Skeletal muscle satellite cell (primary cell): ENCODE results near the gene IQUB.
"Not testable (repeated sequence)": the region's sequence is repeated elsewhere in the genome, so short reads cannot be mapped to it uniquely, and the experiment has no call there.

Experiments used
- H3K27me3 ChIP-seq: 2 replicates; pipeline ENCODE4 v1.7.0; 2013; ENCODE audit warnings: low read length; ENCODE audit not compliant: control insufficient read depth, insufficient read depth
- H3K36me3 ChIP-seq: 2 replicates; pipeline ENCODE4 v1.7.0; 2013; ENCODE audit warnings: mild to moderate bottlenecking, control low read depth, low read length; ENCODE audit not compliant: insufficient read depth
- H3K4me1 ChIP-seq: 2 replicates; pipeline ENCODE4 v1.7.0; 2013; ENCODE audit warnings: low read length; ENCODE audit not compliant: control insufficient read depth, insufficient read depth
- H3K4me2 ChIP-seq: 2 replicates; pipeline ENCODE4 v1.7.0; 2013; ENCODE audit warnings: mild to moderate bottlenecking, low read length
- H3K4me3 ChIP-seq: 2 replicates; pipeline ENCODE4 v1.7.0; 2013; ENCODE audit warnings: low read length
- H3K9ac ChIP-seq: 2 replicates; pipeline ENCODE4 v1.7.0; 2013; ENCODE audit warnings: mild to moderate bottlenecking, low read depth, low read length, moderate library complexity
- H3K9me3 ChIP-seq: replicated peaks from 2 replicates; pipeline ENCODE4 v1.7.0; 2013; ENCODE audit warnings: mild to moderate bottlenecking, control low read depth, low read length

Gene IQUB

DNA sequence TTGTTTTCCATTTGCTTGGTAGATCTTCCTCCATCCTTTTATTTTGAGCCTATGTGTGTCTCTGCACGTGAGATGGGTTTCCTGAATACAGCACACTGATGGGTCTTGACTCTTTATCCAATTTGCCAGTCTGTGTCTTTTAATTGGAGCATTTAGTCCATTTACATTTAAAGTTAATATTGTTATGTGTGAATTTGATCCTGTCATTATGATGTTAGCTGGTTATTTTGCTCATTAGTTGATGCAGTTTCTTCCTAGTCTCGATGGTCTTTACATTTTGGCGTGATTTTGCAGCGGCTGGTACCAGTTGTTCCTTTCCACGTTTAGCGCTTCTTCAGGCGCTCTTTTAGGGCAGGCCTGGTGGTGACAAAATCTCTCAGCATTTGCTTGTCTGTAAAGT is 7.9 kb downstream of the IQUB start:
- not testable (repeated sequence) for H3K4me3 ChIP-seq, H3K4me1 ChIP-seq, H3K27me3 ChIP-seq, H3K36me3 ChIP-seq, H3K9ac ChIP-seq, H3K4me2 ChIP-seq, H3K9me3 ChIP-seq

DNA sequence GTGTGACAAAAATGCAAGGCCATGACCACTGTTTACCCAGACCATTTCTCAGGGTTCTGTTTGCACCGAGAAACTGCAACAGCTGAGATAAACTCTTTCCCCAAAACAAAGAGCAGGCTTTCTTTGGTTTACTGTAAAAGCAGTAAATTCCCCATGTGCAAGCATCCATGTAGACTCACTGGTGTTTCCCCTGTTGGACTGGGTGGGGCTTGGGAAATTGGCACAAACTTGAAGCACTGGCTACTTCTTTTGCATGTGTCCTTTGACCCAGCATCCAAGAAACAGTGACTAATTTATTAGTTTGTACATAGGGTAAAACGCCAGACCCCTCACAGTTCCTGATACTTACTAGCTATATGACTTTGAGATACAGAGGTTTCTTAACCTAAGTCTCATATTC is 12.3 kb downstream of the IQUB start:
- Histone ChIP-seq H3K4me3 (no peak overlapping the region), H3K36me3 (no peaks in the 10 kb centered on the region), H3K27me3 (no peaks in the 10 kb centered on the region), H3K4me1 (no peaks in the 10 kb centered on the region), H3K4me2 (no peak overlapping the region), H3K9me3 (no peaks in the 10 kb centered on the region), H3K9ac (no peak overlapping the region)

DNA sequence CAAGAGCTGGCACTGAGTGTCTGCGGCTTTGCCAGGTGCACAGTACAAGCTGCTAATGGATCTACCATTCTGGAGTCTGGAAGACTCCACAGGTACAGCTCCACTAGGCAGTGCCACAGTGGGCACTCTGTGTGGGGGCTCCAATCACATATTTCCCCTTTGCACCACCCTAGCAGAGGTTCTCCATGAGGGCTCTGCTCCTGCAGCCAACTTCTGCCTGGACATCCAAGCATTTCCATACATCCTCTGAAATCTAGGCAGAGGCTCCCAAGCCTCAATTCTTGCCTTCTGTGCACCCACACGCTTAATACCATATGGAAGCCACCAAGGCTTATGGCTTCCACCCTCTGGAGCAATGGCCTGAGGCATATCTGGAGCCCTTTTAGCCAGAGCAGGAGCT is 29.2 kb downstream of the IQUB start:
- H3K4me1 ChIP-seq: no peaks in the 10 kb centered on the region

DNA sequence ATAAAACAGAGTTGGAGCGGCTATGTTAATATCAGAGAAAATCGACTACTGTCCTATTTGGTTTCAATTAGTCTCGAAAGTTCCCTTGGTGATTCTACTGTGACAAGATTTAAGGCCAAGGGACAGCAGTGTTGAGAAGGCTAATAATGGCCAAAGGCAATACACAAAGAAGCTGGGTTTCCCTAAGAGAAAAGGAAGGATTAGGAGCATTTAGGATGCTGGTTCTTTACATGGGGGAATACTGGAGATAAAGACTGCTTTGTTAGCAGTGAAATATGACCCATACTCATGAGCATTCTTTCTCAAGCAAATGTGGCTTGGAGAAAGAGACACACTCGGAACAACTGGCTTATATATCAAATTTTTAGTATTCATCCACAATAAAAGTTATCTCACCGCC is 32.2 kb downstream of the IQUB start:
- Histone ChIP-seq H3K36me3 (no peaks in the 10 kb centered on the region), H3K9ac (no peak overlapping the region), H3K4me3 (no peak overlapping the region), H3K4me1 (no peaks in the 10 kb centered on the region), H3K4me2 (no peak overlapping the region), H3K9me3 (no peaks in the 10 kb centered on the region), H3K27me3 (no peaks in the 10 kb centered on the region)

More for the DNA sequence above, 29.2 kb downstream of the IQUB start:
- Histone ChIP-seq H3K9me3 (no peaks in the 10 kb centered on the region), H3K9ac (no peak overlapping the region), H3K27me3 (no peaks in the 10 kb centered on the region), H3K4me3 (no peak overlapping the region), H3K36me3 (no peaks in the 10 kb centered on the region), H3K4me2 (no peak overlapping the region)

DNA sequence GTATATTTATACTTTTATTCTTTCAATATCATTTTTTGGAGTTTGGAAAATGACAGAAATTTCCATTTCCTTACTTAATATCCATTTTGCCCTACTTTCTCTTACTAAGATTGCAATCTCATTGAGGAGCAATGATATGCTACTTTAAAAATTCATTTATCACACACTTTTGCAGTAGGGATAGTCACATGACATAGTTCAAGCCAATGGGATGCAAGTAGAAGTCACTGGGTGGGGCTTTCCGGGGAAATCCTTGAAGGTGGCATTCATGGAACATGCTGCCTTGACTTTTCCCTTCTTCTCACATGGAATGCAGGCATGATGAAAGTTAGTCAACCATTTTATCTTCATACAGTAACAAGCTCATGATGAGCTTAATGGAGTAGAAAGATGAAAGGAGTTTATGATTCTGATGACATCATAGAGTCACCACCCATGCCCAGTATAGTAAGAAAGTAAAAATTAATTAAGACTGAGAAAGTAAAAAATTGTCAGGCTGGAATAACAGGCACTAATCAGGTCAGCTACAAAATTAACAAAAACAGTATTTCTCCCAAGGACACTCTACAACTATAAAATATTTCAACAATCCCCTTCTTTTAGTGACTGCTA is 33.4 kb downstream of the IQUB start:
- H3K4me1 ChIP-seq: no peaks in the 10 kb centered on the region
- H3K27me3 ChIP-seq: no peaks in the 10 kb centered on the region
- no peaks in the 10 kb centered on the region for H3K36me3 ChIP-seq
- no peak overlapping the region for H3K9ac ChIP-seq
- no peak overlapping the region for H3K4me3 ChIP-seq
- no peak overlapping the region for H3K4me2 ChIP-seq
- H3K9me3 ChIP-seq: no peaks in the 10 kb centered on the region

GRCh38 chr7:123499211-123499970 is 35.0 kb downstream of the IQUB start:
- H3K27me3 ChIP-seq: no peaks in the 10 kb centered on the region
- no peaks in the 10 kb centered on the region for H3K4me1 ChIP-seq
- no peak overlapping the region for H3K4me2 ChIP-seq

DNA sequence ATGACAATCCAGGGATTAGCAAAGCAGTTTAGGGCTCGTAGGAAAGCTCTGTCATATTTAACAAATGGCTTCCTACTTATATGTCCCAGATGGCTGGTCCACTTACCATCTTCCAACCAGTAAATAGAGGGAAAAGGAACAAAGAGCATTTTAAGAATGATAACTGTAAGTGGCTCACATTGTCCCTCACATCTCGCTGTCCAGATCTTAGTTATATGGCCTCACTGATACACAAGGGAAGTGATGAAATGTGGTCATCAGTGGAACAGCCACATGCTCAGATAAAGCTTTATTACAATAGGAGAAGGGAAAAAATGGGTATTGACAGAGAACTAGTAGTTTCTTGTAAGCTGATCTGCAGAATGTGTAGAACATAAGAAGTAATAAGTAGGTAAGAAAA is 35.8 kb downstream of the IQUB start:
- no peaks in the 10 kb centered on the region for H3K36me3 ChIP-seq
- H3K9me3 ChIP-seq: no peaks in the 10 kb centered on the region
- no peaks in the 10 kb centered on the region for H3K4me1 ChIP-seq
- H3K4me2 ChIP-seq: no peak overlapping the region
- no peak overlapping the region for H3K9ac ChIP-seq
- no peaks in the 10 kb centered on the region for H3K27me3 ChIP-seq
- H3K4me3 ChIP-seq: no peak overlapping the region

More at GRCh38 chr7:123499211-123499970, 35.0 kb downstream of the IQUB start:
- no peak overlapping the region for H3K4me3 ChIP-seq
- no peaks in the 10 kb centered on the region for H3K36me3 ChIP-seq
- no peak overlapping the region for H3K9ac ChIP-seq
- H3K9me3 ChIP-seq: no peaks in the 10 kb centered on the region

GRCh38 chr7:123498031-123498430 is 36.4 kb downstream of the IQUB start:
- H3K4me2 ChIP-seq: no peak overlapping the region
- no peaks in the 10 kb centered on the region for H3K9me3 ChIP-seq
- no peak overlapping the region for H3K4me3 ChIP-seq

DNA sequence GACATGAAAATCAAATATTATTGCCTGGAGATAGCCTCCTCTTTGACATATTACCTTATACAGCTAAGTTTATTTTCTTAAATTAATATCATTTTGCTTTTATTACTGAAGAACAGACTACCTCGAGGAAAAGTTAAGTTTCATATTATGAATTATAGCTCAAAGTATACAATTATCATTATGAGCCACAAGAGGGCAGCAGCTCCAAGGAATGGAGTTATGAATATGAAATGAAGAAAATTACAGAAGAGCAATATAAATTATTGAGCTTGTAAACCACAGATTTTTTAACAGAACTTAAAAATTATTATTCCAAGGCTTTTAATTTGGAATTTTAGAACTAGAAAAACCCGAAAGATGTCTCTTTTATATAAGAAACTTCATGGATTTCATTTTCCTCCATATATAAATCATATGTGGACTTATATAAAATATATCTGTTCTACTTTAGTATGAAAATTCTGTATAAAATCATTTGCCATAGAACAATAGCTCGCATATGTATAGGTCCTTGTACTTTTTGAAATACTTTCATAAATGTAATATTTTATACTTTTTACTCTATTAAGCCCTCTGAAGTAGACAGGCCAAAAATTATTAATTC is 40.1 kb downstream of the IQUB start:
- no peak overlapping the region for H3K4me3 ChIP-seq
- no peaks in the 10 kb centered on the region for H3K4me1 ChIP-seq
- no peaks in the 10 kb centered on the region for H3K9me3 ChIP-seq
- no peak overlapping the region for H3K9ac ChIP-seq
- H3K27me3 ChIP-seq: no peaks in the 10 kb centered on the region
- no peaks in the 10 kb centered on the region for H3K36me3 ChIP-seq
- peak overlapping the region; percentile 56 for H3K4me2 ChIP-seq

More at GRCh38 chr7:123498031-123498430, 36.4 kb downstream of the IQUB start:
- no peaks in the 10 kb centered on the region for H3K27me3 ChIP-seq
- H3K36me3 ChIP-seq: no peaks in the 10 kb centered on the region
- no peak overlapping the region for H3K9ac ChIP-seq
- no peaks in the 10 kb centered on the region for H3K4me1 ChIP-seq

GRCh38 chr7:123492485-123492884 is 41.9 kb downstream of the IQUB start:
- Histone ChIP-seq H3K4me1 (no peaks in the 10 kb centered on the region), H3K9ac (no peak overlapping the region), H3K4me2 (no peak overlapping the region), H3K4me3 (no peak overlapping the region), H3K36me3 (no peaks in the 10 kb centered on the region), H3K9me3 (no peaks in the 10 kb centered on the region), H3K27me3 (no peaks in the 10 kb centered on the region)

DNA sequence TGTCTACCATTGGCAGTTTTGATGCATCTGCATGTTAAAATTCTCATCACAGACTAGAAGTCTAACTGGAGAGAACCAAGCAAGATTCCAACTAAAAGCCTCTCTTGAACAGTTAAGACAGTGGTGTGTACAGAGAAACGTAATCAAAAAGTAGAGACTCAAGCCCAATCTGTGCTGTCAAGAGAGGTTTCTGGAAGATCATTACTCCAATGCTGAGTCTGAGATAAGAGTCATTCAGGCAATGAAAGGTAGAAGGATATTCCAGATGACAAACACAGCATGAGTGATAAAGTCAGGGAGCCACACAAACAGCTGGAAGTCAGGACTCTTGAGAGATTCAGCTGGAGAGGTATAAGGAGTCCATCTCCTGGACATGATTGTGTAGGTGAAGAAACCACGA is 48.7 kb downstream of the IQUB start:
- no peak overlapping the region for H3K9ac ChIP-seq
- no peak overlapping the region for H3K4me2 ChIP-seq
- H3K36me3 ChIP-seq: no peaks in the 10 kb centered on the region

DNA sequence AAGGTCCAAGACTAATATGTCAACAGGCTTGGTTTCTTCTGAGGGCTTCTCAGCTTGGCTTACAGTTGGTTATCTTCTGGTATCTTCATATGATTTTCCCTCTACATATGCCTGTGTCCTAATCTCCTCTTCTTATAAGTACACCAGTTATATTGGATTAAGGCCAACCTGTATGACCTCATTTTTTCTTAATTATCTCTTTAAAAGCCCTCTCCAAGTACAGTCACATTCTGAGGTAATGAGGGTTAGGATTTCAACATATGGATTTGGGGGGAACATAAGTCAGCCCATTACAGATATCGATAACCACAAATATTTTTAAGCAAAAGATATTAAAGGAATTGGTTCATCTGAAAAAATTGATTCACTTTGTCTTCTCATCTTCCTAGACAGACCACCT is 49.2 kb downstream of the IQUB start:
- Histone ChIP-seq H3K27me3 (no peaks in the 10 kb centered on the region), H3K4me2 (no peak overlapping the region), H3K9me3 (no peaks in the 10 kb centered on the region), H3K4me1 (no peaks in the 10 kb centered on the region), H3K9ac (no peak overlapping the region), H3K36me3 (no peaks in the 10 kb centered on the region), H3K4me3 (no peak overlapping the region)

More for the DNA sequence above, 48.7 kb downstream of the IQUB start:
- Histone ChIP-seq H3K4me1 (no peaks in the 10 kb centered on the region), H3K4me3 (no peak overlapping the region), H3K27me3 (no peaks in the 10 kb centered on the region), H3K9me3 (no peaks in the 10 kb centered on the region)
